ENCODE data around the gene PPP1R10.

The PPP1R10 gene

DNA sequence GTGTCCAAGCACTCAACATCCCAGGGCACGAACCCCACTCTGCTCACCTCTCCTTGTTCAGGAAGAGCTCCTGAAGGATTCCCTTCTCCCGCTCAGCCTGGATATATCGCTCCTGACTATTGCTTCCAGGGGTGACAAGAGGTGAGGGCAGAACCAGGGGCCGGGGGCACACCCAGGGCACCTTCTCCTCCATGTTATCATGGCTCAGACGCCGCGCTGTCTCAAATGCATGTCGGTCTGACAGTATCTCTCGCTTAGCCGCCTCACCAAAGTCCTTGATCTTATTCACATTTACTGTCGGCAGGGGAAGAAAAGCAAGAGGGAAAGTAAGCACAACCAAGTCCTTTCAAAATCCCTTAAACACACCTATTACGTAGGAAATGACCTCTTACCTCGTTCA is 13.1 kb downstream of the PPP1R10 start:
- Histone ChIP-seq H3K79me2 (ENCODE audit: control insufficient read depth, low read length) (no peaks in the 10 kb centered on the region), H3K4me3 (ENCODE audit: low read length) (no peak overlapping the region), H3K9me2 (replicated peaks; ENCODE audit: control insufficient read depth, low read length) (no peaks in the 10 kb centered on the region), H3K4me2 (ENCODE audit: low read length) (no peak overlapping the region), H3K9me3 (ENCODE audit: control insufficient read depth, insufficient read depth, low read length) (no peaks in the 10 kb centered on the region), H3K4me1 (ENCODE audit: control insufficient read depth, low read length) (no peaks in the 10 kb centered on the region), H3F3A (ENCODE audit: control insufficient read depth, insufficient read depth) (peaks cover 26% of the 10 kb centered on the region), H3K36me3 (ENCODE audit: control insufficient read depth, low read length) (peaks cover 93% of the 10 kb centered on the region), H3K27ac (ENCODE audit: low read depth, low read length) (no peak overlapping the region), H3K27me3 (ENCODE audit: control insufficient read depth, low read length) (no peaks in the 10 kb centered on the region), H4K20me1 (ENCODE audit: control insufficient read depth, insufficient read depth, low read depth, low read length) (no peaks in the 10 kb centered on the region)
- TF ChIP-seq, protein P1, sequence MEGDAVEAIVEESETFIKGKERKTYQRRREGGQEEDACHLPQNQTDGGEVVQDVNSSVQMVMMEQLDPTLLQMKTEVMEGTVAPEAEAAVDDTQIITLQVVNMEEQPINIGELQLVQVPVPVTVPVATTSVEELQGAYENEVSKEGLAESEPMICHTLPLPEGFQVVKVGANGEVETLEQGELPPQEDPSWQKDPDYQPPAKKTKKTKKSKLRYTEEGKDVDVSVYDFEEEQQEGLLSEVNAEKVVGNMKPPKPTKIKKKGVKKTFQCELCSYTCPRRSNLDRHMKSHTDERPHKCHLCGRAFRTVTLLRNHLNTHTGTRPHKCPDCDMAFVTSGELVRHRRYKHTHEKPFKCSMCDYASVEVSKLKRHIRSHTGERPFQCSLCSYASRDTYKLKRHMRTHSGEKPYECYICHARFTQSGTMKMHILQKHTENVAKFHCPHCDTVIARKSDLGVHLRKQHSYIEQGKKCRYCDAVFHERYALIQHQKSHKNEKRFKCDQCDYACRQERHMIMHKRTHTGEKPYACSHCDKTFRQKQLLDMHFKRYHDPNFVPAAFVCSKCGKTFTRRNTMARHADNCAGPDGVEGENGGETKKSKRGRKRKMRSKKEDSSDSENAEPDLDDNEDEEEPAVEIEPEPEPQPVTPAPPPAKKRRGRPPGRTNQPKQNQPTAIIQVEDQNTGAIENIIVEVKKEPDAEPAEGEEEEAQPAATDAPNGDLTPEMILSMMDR (IDR thresholded peaks at IDR 0.05; ENCODE audit: low read depth, low read length, poor library complexity, severe bottlenecking): no peak
- no peak for TF ChIP-seq EZH2phosphoT487 (IDR thresholded peaks at IDR 0.05; ENCODE audit: borderline replicate concordance, low read length)

DNA sequence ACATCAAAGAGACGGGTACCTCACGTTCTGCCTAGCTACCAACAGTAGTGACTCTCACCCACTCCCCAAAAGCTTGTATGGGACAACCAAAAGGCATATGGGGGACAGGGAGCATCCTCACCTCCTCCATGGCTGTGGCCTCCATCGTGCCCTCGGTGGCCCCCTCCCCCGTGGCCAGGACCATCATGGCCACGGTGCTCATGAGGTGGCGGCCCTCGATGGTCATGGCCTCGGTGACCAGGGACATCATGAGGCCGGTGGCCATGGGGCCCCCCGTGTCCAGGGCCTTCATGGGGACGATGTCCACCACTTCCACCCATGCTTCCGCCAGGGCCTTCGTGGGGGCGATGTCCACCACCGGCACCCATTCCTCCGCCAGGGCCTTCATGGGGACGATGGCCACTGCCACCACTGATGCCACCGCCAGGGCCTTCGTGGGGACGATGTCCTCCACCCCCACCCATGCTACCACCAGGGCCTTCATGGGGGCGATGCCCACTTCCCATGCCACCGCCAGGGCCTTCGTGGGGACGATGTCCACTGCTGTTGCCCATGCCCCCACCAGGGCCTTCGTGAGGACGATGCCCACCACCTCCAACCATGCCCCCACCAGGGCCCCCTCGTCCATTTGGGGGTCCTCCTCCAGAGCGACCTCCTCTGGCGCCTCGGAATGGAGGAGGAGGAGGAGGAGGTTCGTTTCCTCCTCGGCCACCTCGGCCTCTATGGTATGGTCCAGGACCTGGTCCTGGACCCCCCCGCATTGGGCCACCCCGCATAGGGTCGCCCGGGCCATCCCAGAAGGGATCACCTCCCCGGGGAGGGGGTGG is 15.0 kb downstream of the PPP1R10 start:
- Histone ChIP-seq H3K27me3 (ENCODE audit: control insufficient read depth, low read length) (no peaks in the 10 kb centered on the region), H3K9me2 (replicated peaks; ENCODE audit: control insufficient read depth, low read length) (no peaks in the 10 kb centered on the region), H3K9me3 (ENCODE audit: control insufficient read depth, insufficient read depth, low read length) (no peaks in the 10 kb centered on the region), H3K4me1 (ENCODE audit: control insufficient read depth, low read length) (no peaks in the 10 kb centered on the region), H3K79me2 (ENCODE audit: control insufficient read depth, low read length) (no peaks in the 10 kb centered on the region), H3K36me3 (ENCODE audit: control insufficient read depth, low read length) (peaks cover 78% of the 10 kb centered on the region), H3K4me3 (ENCODE audit: low read length) (no peak overlapping the region), H3F3A (ENCODE audit: control insufficient read depth, insufficient read depth) (peaks cover 25% of the 10 kb centered on the region), H3K4me2 (ENCODE audit: low read length) (no peak overlapping the region), H4K20me1 (ENCODE audit: control insufficient read depth, insufficient read depth, low read depth, low read length) (no peaks in the 10 kb centered on the region), H3K27ac (ENCODE audit: low read depth, low read length) (no peak overlapping the region)
- TF ChIP-seq, protein P1 (IDR thresholded peaks at IDR 0.05; ENCODE audit: low read depth, low read length, poor library complexity, severe bottlenecking): no peak

DNA sequence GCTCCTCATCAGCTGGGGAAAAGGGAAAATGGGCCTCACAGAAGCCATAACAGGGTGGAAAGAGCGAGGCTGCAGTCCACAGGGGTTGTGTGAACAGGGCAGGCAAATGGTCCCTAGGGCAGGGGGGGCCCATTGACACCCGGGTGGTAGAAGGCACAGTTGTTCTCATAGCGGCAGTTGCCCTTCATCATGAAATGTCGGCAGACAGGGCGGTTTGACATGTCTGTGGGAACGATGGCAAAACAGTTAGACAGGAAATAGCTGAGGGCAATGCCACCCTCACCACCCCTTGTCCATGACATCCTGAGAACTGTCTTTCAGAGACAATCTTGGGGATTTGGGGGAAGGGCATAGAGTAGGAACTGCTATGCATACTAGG is 15.6 kb downstream of the PPP1R10 start:
- TF ChIP-seq EZH2phosphoT487 (IDR thresholded peaks at IDR 0.05; ENCODE audit: borderline replicate concordance, low read length): no peak
- TF ChIP-seq, protein P1 (IDR thresholded peaks at IDR 0.05; ENCODE audit: low read depth, low read length, poor library complexity, severe bottlenecking): no peak
- Histone ChIP-seq H3K79me2 (ENCODE audit: control insufficient read depth, low read length) (no peaks in the 10 kb centered on the region), H3K9me3 (ENCODE audit: control insufficient read depth, insufficient read depth, low read length) (no peaks in the 10 kb centered on the region), H3K36me3 (ENCODE audit: control insufficient read depth, low read length) (peaks cover 74% of the 10 kb centered on the region), H3K4me1 (ENCODE audit: control insufficient read depth, low read length) (no peaks in the 10 kb centered on the region), H3F3A (ENCODE audit: control insufficient read depth, insufficient read depth) (peaks cover 25% of the 10 kb centered on the region), H3K27me3 (ENCODE audit: control insufficient read depth, low read length) (no peaks in the 10 kb centered on the region), H3K9me2 (replicated peaks; ENCODE audit: control insufficient read depth, low read length) (no peaks in the 10 kb centered on the region), H3K4me2 (ENCODE audit: low read length) (no peak overlapping the region), H3K27ac (ENCODE audit: low read depth, low read length) (no peak overlapping the region), H4K20me1 (ENCODE audit: control insufficient read depth, insufficient read depth, low read depth, low read length) (no peaks in the 10 kb centered on the region), H3K4me3 (ENCODE audit: low read length) (no peak overlapping the region)

Measured in DOHH2 (cell line).